Trophoblast cell (in vitro differentiated cells and primary cell): Measurements from ENCODE around the gene VOPP1.

Source experiments
- DNase-seq, 2 donors: peaks; one replicate each; pipeline ENCODE4 v3.0.0-alpha.2; 2016
- H2AFZ ChIP-seq: 2 replicates; pipeline ENCODE4 v1.6.1; 2013; ENCODE audit warnings: low read length, moderate library complexity, mild to moderate bottlenecking; ENCODE audit not compliant: insufficient read depth, poor library complexity
- H2AK5ac ChIP-seq: 2 replicates; pipeline ENCODE4 v1.6.1; 2013; ENCODE audit warnings: mild to moderate bottlenecking, low read length
- H2BK120ac ChIP-seq: 2 replicates; pipeline ENCODE4 v1.6.1; 2013; ENCODE audit warnings: low read length, mild to moderate bottlenecking, moderate library complexity; ENCODE audit not compliant: insufficient read depth, poor library complexity
- H2BK12ac ChIP-seq: 2 replicates; pipeline ENCODE4 v1.6.1; 2013; ENCODE audit warnings: mild to moderate bottlenecking, low read length, moderate library complexity
- H2BK5ac ChIP-seq: 2 replicates; pipeline ENCODE4 v1.6.1; 2013; ENCODE audit warnings: low read length, low read depth, moderate library complexity, mild to moderate bottlenecking; ENCODE audit not compliant: poor library complexity
- H3K14ac ChIP-seq: 2 replicates; pipeline ENCODE4 v1.6.1; 2013; ENCODE audit warnings: mild to moderate bottlenecking, low read length
- H3K18ac ChIP-seq: 2 replicates; pipeline ENCODE4 v1.6.1; 2013; ENCODE audit warnings: mild to moderate bottlenecking, low read length
- H3K23ac ChIP-seq: 2 replicates; pipeline ENCODE4 v1.6.1; 2013; ENCODE audit warnings: low read length
- H3K27ac ChIP-seq: 2 replicates; pipeline ENCODE4 v1.5.1; 2013; ENCODE audit warnings: low read depth, mild to moderate bottlenecking, inconsistent platforms, low read length, moderate library complexity
- H3K27me3 ChIP-seq: 2 replicates; pipeline ENCODE4 v1.6.1; 2013; ENCODE audit warnings: inconsistent platforms, mild to moderate bottlenecking, low read length, moderate library complexity; ENCODE audit not compliant: insufficient read depth
- H3K36me3 ChIP-seq, 2 experiments: 1 replicate in 1 of 2; 2 replicates in 1 of 2; pipeline ENCODE4 v1.6.1; 2013; ENCODE audit warnings: low read length in 2 of 2, mild to moderate bottlenecking in 2 of 2, moderate library complexity in 1 of 2; ENCODE audit not compliant: insufficient read depth in 2 of 2, control insufficient read depth in 1 of 2
- H3K4ac ChIP-seq: 2 replicates; pipeline ENCODE4 v1.6.1; 2013; ENCODE audit warnings: low read depth, mild to moderate bottlenecking, low read length, moderate library complexity
- H3K4me1 ChIP-seq, 2 experiments: 1 replicate in 1 of 2; 2 replicates in 1 of 2; pipeline ENCODE4 v1.6.1; 2013; ENCODE audit warnings: low read length in 2 of 2, mild to moderate bottlenecking in 2 of 2, moderate library complexity in 1 of 2; ENCODE audit not compliant: insufficient read depth in 2 of 2, control insufficient read depth in 1 of 2
- H3K4me2 ChIP-seq: 2 replicates; pipeline ENCODE4 v1.6.1; 2013; ENCODE audit warnings: inconsistent platforms, mild to moderate bottlenecking, low read length, moderate library complexity
- H3K4me3 ChIP-seq: 2 replicates; pipeline ENCODE4 v1.5.1; 2013; ENCODE audit warnings: mild to moderate bottlenecking, low read depth, low read length, inconsistent platforms
- H3K79me1 ChIP-seq: one replicate; pipeline ENCODE4 v1.6.1; 2013; ENCODE audit warnings: low read length
- H3K79me2 ChIP-seq: 2 replicates; pipeline ENCODE4 v1.6.1; 2013; ENCODE audit warnings: low read length, mild to moderate bottlenecking; ENCODE audit not compliant: control insufficient read depth, insufficient read depth, poor library complexity
- H3K9ac ChIP-seq: 2 replicates; pipeline ENCODE4 v1.6.1; 2013; ENCODE audit warnings: mild to moderate bottlenecking, low read length
- H3K9me3 ChIP-seq: 2 replicates; pipeline ENCODE4 v1.6.1; 2013; ENCODE audit warnings: low read depth, mild to moderate bottlenecking, control low read depth, inconsistent platforms, low read length; ENCODE audit not compliant: insufficient read depth
- H4K12ac ChIP-seq: 2 replicates; pipeline ENCODE4 v1.6.1; 2013; ENCODE audit warnings: low read depth, mild to moderate bottlenecking, low read length, moderate library complexity
- H4K8ac ChIP-seq: 2 replicates; pipeline ENCODE4 v1.6.1; 2013; ENCODE audit warnings: low read depth, mild to moderate bottlenecking, low read length, moderate library complexity
- H4K91ac ChIP-seq: one replicate; pipeline ENCODE4 v1.6.1; 2013; ENCODE audit warnings: low read depth, mild to moderate bottlenecking, low read length, moderate library complexity
- WGBS: extraction: QIAGEN DNeasy Blood & Tissue Kit; methylation state at CpG from one replicate; pipeline ENCODE4 v1.1.7; 2013; ENCODE audit warnings: missing lambda C conversion rate; ENCODE audit not compliant: insufficient read length, insufficient coverage; ENCODE audit errors: extremely low coverage; 5-methylcytosine and 5-hydroxymethylcytosine counted together

VOPP1 gene

DNA sequence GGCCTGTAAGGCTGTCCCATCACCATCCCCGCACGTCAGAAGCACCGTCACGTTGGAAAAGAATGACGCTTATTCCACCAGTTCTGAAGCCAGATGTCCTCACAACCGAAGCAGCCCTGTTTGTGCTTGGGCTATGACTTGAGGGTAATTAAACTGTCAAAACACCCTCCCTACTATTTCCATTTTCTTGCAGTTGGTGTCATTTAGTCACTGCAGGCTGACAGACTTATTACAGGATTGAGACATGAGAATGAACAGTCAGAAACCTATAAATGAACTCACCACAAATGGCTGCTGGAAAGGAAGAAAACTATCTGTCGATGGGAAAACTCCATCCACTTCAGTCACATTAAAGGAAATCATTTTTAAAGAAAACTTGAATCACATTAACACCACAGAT lies 85.3 kb downstream of the VOPP1 start:
- H3K4me2 ChIP-seq, result no peak overlapping the region

DNA sequence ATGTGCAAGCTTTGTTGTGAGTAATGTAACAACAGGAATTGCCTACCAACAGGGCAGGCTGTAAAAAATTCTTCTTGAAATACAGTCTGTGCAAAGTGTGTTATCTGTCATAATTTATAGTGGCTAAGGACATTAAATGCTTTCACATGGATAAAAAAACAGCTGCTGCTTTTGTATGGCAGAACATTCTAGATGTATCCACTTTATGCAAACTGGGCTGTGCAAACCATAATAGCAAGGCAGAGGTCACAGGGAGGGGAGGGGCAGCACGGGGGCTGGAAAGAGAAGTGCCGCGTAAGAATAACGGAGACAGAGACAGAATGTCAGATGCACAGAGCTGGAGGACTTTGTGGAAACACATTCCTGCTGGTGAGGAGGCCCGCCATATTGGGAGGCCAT lies 86.1 kb downstream of the VOPP1 start:
- Histone ChIP-seq H4K91ac (no peak overlapping the region), H4K12ac (no peak overlapping the region), H3K79me1 (no peaks in the 10 kb centered on the region), H3K79me2 (no peaks in the 10 kb centered on the region), H3K4me1 (no peaks in the 10 kb centered on the region), H2BK5ac (no peak overlapping the region), H2AK5ac (no peak overlapping the region), H2AFZ (no peak overlapping the region), H2BK120ac (no peak overlapping the region), H3K27ac (no peak overlapping the region), H3K36me3 (peaks cover 4 to 7% of the 10 kb centered on the region in 2 experiments), H2BK12ac (no peak overlapping the region), H3K14ac (no peak overlapping the region), H3K23ac (no peak overlapping the region), H3K4ac (no peak overlapping the region), H3K9me3 (peaks cover 1% of the 10 kb centered on the region), H3K27me3 (no peaks in the 10 kb centered on the region), H4K8ac (no peak overlapping the region), H3K4me3 (no peak overlapping the region), H3K9ac (no peak overlapping the region), H3K18ac (no peak overlapping the region), H3K4me2 (no peak overlapping the region)
- no peak for DNase-seq
- no CpG with 5 or more reads among the region's 5 CpGs for WGBS

More for the DNA sequence above, 85.3 kb downstream of the VOPP1 start:
- no peak overlapping the region for H2AFZ ChIP-seq
- no peak overlapping the region for H2BK5ac ChIP-seq
- no peak overlapping the region for H3K9ac ChIP-seq
- H3K4ac ChIP-seq, result no peak overlapping the region
- H3K18ac ChIP-seq, result no peak overlapping the region
- H3K27ac ChIP-seq, result no peak overlapping the region
- no peak overlapping the region for H4K91ac ChIP-seq
- no peak overlapping the region for H2BK12ac ChIP-seq
- H3K27me3 ChIP-seq, result no peaks in the 10 kb centered on the region
- H3K79me2 ChIP-seq, result no peaks in the 10 kb centered on the region
- no peaks in the 10 kb centered on the region for H3K4me1 ChIP-seq
- peaks cover 6 to 7% of the 10 kb centered on the region in 2 experiments for H3K36me3 ChIP-seq
- H3K23ac ChIP-seq, result no peak overlapping the region
- H4K8ac ChIP-seq, result no peak overlapping the region
- H3K14ac ChIP-seq, result no peak overlapping the region
- DNase-seq, result no peak
- no peak overlapping the region for H2AK5ac ChIP-seq
- no peaks in the 10 kb centered on the region for H3K79me1 ChIP-seq
- WGBS, result no CpG with 5 or more reads among the region's 7 CpGs
- peaks cover 1% of the 10 kb centered on the region for H3K9me3 ChIP-seq
- no peak overlapping the region for H4K12ac ChIP-seq
- H2BK120ac ChIP-seq, result no peak overlapping the region
- H3K4me3 ChIP-seq, result no peak overlapping the region

DNA sequence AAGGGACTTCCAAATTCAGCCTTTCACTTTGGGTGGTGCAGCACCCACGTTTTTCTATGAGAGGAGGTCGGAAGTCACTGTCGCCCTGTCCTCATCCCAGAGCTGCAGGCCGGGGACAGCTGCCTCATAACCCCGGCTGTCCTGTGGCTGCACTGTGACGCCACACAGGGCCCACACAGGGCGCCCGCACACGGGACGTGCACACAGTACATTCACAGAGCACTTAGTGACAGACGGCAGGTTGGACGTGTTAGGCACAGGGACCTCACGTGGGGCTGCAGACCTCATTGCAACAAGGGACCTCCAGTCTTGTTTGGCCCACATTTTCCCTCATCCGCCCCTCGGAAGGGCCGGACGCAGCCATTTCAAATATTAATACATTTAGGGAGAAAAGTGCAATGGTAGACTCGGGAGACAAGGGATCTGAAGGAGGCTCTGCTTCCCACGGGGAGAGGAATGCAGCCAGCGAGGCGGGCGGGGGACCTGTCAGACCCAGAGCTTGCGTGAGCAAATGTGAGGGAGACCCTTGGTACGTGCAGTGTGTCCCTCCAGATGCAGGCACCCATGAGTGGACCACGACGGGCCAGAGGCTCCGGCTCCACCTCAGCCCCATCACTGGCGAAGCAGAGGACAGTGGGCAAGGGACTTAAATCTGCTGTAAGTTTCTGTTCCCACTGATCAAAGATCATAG lies 86.7 kb downstream of the VOPP1 start:
- H2BK12ac ChIP-seq, result no peak overlapping the region
- no peaks in the 10 kb centered on the region for H3K27me3 ChIP-seq
- no peak overlapping the region for H2AK5ac ChIP-seq
- H4K91ac ChIP-seq, result no peak overlapping the region
- H3K4me2 ChIP-seq, result no peak overlapping the region
- no CpG with 5 or more reads among the region's 28 CpGs for WGBS
- H3K36me3 ChIP-seq, result peaks cover 6 to 7% of the 10 kb centered on the region in 2 experiments
- H3K23ac ChIP-seq, result no peak overlapping the region
- no peak overlapping the region for H4K8ac ChIP-seq
- no peak overlapping the region for H3K18ac ChIP-seq
- H3K79me2 ChIP-seq, result no peaks in the 10 kb centered on the region
- no peak overlapping the region for H2AFZ ChIP-seq
- H2BK120ac ChIP-seq, result no peak overlapping the region
- H3K9me3 ChIP-seq, result peaks cover 1% of the 10 kb centered on the region
- no peaks in the 10 kb centered on the region for H3K79me1 ChIP-seq
- peak overlapping the region; percentile 42 for H3K9ac ChIP-seq
- no peak overlapping the region for H4K12ac ChIP-seq
- peak overlapping the region; percentile 8 for H3K4me3 ChIP-seq
- no peak overlapping the region for H3K14ac ChIP-seq
- no peak overlapping the region for H3K4ac ChIP-seq
- H2BK5ac ChIP-seq, result no peak overlapping the region
- no peaks in the 10 kb centered on the region for H3K4me1 ChIP-seq
- no peak overlapping the region for H3K27ac ChIP-seq
- DNase-seq, result no peak

GRCh38 chr7:55484834-55485233 lies 87.5 kb downstream of the VOPP1 start:
- Histone ChIP-seq H3K27ac (no peak overlapping the region), H3K4me3 (no peak overlapping the region), H3K23ac (no peak overlapping the region), H4K91ac (no peak overlapping the region), H3K4ac (no peak overlapping the region), H3K18ac (no peak overlapping the region), H3K14ac (no peak overlapping the region), H2AK5ac (no peak overlapping the region), H2BK5ac (no peak overlapping the region), H4K12ac (no peak overlapping the region), H2BK12ac (no peak overlapping the region), H3K4me2 (no peak overlapping the region), H3K9ac (no peak overlapping the region), H3K36me3 (peaks cover 6 to 7% of the 10 kb centered on the region in 2 experiments), H3K4me1 (no peaks in the 10 kb centered on the region), H3K79me2 (no peaks in the 10 kb centered on the region), H3K27me3 (no peaks in the 10 kb centered on the region), H2BK120ac (no peak overlapping the region), H3K9me3 (peaks cover 1% of the 10 kb centered on the region), H3K79me1 (no peaks in the 10 kb centered on the region), H4K8ac (no peak overlapping the region), H2AFZ (no peak overlapping the region)
- no CpG with 5 or more reads among the region's 6 CpGs for WGBS
- DNase-seq, result no peak
